GM06990 (cell line): ENCODE results near the gene STARD3.

ENCODE experiments used
- DNase-seq: peaks from one replicate; pipeline ENCODE4 v3.0.0-alpha.2; 2011; ENCODE audit not compliant: insufficient read length; ENCODE audit errors: extremely low read depth
- H3K27me3 ChIP-seq: replicated peaks from 2 replicates; pipeline ENCODE4 v1.6.0; 2011; ENCODE audit warnings: low read length; ENCODE audit not compliant: control insufficient read depth, insufficient read depth
- H3K36me3 ChIP-seq: 2 replicates; pipeline ENCODE4 v1.5.1; 2011; ENCODE audit warnings: low read length; ENCODE audit not compliant: control insufficient read depth, insufficient read depth
- H3K4me3 ChIP-seq: replicated peaks from 2 replicates; pipeline ENCODE4 v1.5.1; 2011; ENCODE audit warnings: low read depth, mild to moderate bottlenecking, control low read depth, low read length
- TF ChIP-seq, protein P1 (sequence below): IDR thresholded peaks from 2 replicates; pipeline ENCODE4 v1.5.1; 2011; ENCODE audit warnings: low read length, control low read depth, mild to moderate bottlenecking, inconsistent platforms; ENCODE audit not compliant: insufficient read depth, poor library complexity, severe bottlenecking

Gene STARD3

DNA sequence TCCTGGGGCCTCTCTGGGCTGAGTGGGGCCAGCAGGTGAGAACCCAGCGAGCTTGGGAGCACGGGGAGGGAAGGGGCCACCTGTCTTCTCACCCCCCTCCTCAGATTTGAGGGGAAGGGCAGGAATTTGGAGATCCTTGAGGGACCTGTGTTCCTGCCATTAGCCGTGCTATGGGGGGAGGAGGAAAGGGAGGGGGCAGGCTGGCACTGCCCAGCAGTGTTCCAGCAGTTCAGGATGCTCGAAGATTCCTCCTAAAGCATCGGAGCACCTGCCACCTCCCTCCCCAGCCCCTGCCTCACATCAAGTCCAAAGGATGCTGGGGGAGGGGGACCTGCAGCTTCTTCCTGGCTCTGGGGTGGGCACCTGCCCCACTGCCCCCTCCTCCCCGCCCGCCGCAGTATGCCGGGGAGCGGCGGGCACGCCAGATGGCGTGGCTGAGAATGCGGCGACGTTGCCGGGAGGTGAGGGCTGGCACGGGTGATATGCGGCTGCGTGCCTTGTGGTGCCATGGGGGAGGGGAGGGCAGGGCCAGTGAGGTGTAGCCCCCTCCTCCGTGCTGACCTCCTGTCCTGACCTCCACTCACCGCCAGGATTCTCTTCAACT, 24.6 kb upstream of the STARD3 start:
- Histone ChIP-seq H3K4me3 (no peak overlapping the region), H3K36me3 (no peaks in the 10 kb centered on the region), H3K27me3 (peaks cover 1% of the 10 kb centered on the region; the same call in 1 of the 2 replicates)
- DNase-seq = no peak
- TF ChIP-seq, protein P1, sequence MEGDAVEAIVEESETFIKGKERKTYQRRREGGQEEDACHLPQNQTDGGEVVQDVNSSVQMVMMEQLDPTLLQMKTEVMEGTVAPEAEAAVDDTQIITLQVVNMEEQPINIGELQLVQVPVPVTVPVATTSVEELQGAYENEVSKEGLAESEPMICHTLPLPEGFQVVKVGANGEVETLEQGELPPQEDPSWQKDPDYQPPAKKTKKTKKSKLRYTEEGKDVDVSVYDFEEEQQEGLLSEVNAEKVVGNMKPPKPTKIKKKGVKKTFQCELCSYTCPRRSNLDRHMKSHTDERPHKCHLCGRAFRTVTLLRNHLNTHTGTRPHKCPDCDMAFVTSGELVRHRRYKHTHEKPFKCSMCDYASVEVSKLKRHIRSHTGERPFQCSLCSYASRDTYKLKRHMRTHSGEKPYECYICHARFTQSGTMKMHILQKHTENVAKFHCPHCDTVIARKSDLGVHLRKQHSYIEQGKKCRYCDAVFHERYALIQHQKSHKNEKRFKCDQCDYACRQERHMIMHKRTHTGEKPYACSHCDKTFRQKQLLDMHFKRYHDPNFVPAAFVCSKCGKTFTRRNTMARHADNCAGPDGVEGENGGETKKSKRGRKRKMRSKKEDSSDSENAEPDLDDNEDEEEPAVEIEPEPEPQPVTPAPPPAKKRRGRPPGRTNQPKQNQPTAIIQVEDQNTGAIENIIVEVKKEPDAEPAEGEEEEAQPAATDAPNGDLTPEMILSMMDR = no peak

DNA sequence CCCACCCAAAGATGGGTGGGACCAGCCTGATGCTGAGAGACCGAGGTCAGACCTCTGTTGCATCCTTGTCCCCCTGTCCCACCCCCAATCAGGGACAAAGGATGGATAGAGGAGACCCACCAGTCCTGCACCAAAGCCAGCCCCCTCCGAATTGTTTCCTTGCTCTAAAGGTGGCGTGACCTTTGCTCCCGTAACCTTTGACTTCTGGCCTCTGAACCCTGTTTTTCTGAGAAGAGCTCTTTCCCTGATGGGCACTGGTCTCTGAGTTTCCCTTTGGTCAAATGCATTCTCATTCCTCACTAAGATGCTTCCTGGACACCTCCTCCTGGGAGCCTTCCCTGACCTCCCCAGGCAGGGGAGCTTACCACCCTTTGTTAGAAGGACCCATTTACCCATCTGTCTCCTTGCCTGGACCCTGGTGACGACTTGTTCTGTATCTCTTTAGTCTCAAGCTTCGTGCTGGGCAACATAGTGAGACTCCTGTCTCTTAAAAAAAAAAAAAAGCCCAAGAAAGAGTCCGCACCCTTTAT, 23.9 kb upstream of the STARD3 start:
- Histone ChIP-seq H3K36me3 (no peaks in the 10 kb centered on the region), H3K27me3 (peaks cover 1% of the 10 kb centered on the region; the same call in 1 of the 2 replicates), H3K4me3 (no peak overlapping the region)
- DNase-seq = no peak
- TF ChIP-seq, protein P1 = no peak

DNA sequence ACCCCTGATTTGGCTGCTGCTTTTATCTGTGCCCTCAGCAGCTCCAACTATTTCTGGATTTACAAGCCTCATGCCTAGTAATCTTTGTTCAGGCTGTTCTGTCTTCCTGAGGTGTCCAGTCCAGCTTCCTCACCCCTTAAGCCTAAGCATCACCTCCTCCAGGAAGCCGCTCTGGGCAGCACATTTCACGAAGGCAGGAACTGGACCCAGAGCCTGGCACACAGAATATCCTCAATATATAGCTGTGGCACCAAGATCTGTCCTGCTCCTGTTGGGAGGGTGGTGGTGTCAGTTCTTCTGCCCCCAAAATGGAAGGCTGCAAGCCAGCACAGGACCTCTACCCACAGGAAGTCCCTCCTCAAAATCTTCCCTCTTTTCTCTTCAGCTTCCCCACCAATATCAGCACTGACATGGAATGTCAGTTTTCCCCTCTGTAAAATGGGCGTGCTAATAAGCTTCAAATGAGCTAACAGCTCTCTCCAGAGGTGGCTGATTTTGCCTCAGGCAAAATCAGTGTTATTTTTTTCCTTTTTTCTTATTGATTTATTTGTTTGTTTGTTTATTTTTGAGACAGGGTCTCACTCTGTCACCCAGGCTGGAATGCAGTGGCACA, 22.3 kb upstream of the STARD3 start:
- H3K27me3 ChIP-seq = no peaks in the 10 kb centered on the region

DNA sequence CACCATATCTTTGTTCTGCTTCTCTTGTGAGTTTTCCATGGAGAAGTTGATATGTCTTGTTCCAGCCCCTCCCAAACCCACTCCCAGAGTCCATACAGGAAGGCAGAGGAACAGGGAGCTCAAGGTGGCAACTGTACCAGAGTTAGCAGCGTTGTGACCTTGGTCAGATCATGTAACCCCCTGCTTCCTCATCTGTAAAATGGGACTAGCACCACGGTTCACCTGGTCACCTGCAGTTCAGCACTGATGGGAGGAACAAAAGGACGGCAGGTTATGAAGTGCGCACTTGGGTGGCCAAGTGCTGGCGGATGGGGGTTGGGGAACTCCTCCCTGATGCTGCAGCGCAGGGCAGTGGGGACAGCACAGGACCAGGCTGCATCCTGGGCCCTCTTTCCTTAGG, 21.5 kb upstream of the STARD3 start:
- DNase-seq = no peak
- TF ChIP-seq, protein P1 = no peak
- H3K36me3 ChIP-seq = no peaks in the 10 kb centered on the region
- H3K4me3 ChIP-seq = no peak overlapping the region
- H3K27me3 ChIP-seq = no peaks in the 10 kb centered on the region

More for the DNA sequence above, 22.3 kb upstream of the STARD3 start:
- Histone ChIP-seq H3K4me3 (no peak overlapping the region), H3K36me3 (no peaks in the 10 kb centered on the region)
- TF ChIP-seq, protein P1 = no peak
- no peak for DNase-seq

DNA sequence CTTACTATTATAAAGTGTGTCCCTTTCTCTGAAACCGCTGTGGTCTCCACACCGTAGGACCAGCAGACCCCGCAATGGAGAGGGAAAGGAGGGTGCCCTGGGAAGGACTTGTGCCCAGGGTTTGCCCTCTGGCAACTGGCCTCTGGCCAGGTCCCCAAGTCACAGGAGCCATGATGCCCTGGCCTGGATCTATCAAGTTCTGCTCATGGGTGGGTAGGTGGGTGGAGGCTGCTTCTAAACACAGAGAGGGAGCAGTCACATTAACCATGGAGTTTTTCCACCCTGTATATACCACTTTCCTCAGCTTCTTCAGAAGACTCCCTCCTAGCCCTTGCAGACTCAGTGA, 19.9 kb upstream of the STARD3 start:
- H3K4me3 ChIP-seq = no peak overlapping the region

More for the DNA sequence above, 19.9 kb upstream of the STARD3 start:
- H3K27me3 ChIP-seq = no peaks in the 10 kb centered on the region
- H3K36me3 ChIP-seq = no peaks in the 10 kb centered on the region
- TF ChIP-seq, protein P1 = no peak
- DNase-seq = no peak
